Fibroblast of gingiva (primary cell): ENCODE measurements around the gene KRTAP4-11.
A peak's percentile ranks its signal among the peaks of the same experiment; 100 is the strongest.
"Not testable (repeated sequence)": the region's sequence is repeated elsewhere in the genome, so short reads cannot be mapped to it uniquely, and the experiment has no call there.

ENCODE experiments used
- DNase-seq: peaks from one replicate; pipeline ENCODE4 v3.0.0-alpha.2; 2011; ENCODE audit warnings: low read depth

Gene KRTAP4-11

DNA sequence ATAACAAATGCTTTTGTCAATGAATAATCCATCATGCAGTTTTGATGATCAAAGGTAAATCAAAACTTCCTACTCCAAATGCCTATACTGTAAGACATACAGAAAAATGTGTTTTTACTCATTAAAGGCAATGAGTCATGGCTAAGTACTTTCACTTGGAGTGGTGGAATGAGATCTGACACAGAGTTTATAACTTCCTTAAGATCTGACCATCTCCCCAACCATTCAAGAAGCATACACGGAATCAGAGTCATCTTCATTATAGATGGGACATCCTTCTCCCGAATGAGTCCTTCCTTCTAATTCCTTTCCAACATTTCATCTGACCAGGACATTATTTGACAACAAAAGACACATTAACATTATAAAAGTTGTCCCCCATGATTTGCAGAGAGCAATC, 34.7 kb downstream of the KRTAP4-11 start:
- DNase-seq: not testable (repeated sequence)

DNA sequence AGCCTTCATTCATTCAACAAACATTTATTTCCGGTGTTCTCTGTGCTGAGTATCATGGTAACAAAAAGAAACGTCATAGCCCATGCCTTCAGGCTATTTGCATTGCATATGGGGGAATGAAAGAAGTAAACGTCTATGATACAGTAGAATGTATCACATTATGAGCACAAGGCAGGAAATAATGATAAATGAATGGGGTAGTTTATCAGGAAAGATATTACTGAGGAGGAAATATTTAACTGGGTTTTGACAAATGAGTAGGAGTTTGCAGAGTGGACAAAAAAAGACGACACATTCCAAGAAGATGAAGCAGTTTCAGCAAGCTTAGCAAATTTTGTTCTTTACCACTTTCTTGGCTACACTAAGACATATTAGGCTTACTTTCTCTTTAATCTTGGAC, 35.5 kb downstream of the KRTAP4-11 start:
- no peak for DNase-seq

DNA sequence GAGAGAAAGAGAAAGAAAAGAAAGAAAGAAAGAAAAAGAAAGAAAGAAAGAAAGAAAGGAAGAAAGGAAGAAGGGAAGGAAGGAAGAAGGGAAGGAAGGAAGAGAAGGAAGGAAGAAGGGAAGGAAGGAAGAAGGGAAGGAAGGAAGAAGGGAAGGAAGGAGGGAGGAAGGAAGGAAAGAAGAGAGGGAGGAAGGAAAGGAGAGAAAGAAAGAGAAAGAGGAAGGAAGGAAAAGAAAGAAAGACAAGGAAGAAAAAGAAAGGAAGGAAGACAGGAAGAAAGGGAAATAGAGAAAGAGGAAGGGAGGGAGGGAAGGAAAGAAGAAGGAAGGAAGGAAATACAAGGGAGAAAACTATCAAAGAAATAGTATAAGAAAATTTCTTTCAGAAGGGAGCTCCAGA, 41.4 kb downstream of the KRTAP4-11 start:
- no peak for DNase-seq

DNA sequence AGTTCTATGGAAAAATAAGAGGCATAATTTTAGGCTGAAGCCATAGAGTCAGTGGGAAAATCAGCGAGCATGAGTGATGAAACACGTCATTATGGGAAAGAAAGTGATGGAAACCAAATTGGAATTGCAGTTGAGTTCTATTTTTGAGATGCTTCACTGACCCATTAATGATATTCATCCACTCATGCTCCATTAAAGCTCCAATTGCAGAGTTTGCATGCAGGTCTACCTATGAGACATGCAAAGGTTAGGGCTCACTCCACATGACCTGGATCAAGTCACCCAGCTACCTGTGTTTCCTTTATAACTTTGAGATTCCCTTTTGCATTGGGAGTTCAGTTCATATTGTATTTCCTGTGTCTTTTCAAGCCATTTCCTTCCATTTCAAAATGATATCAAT, 44.5 kb downstream of the KRTAP4-11 start:
- DNase-seq: no peak

DNA sequence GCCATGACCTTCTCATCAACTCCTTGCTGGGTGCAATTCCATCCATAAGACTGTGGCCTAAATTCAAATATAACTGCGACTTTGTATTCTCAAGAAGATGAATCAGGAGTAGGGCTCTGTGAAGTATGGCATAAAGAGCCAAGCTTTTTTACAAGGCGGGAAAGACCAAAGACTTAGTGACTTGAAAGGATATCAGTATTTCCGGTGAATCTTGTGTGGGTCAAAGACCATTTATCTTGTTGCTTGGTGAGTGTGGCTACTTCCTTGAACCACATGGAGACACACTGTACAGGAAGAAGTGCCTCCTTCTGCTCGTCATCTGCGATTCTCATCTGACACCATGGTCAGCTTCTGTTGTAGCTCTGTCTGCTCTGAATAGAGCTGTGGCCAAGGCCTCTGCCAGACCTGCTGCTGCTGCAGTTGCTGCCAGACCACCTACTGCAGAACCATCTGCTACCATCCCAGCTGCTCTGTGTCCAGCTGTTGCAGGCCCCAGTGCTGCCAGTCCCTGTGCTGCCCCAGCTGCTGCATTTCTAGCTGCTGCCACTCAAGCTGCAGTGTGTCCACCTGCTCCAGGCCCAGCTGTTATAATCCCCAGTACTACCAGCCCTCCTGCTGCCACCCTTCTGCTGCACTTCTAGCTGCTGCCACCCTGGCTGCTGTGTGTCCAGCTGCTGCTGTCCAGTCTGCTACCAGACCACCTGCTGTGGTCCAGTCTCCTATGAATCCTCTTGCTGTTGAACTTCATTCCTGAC, 46.4 kb downstream of the KRTAP4-11 start:
- no peak for DNase-seq

DNA sequence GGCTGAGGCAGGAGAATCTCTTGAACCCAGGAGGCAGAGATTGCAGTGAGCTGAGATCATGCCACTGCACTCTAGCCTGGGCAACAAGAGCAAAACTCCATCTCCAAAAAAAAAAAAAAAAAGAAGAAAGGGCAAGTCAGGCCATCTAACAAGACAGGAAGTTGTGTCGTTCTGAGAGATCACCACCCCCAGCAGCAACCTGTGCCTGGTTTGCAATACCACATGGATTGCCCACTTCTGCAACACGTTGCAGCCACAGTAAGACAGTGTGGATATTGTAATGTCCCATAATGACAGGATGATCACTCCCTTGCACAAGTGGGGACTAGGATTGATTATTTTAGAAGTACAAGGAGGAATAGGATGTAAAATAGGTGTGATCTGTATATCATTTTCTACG, 49.1 kb downstream of the KRTAP4-11 start:
- no peak for DNase-seq

DNA sequence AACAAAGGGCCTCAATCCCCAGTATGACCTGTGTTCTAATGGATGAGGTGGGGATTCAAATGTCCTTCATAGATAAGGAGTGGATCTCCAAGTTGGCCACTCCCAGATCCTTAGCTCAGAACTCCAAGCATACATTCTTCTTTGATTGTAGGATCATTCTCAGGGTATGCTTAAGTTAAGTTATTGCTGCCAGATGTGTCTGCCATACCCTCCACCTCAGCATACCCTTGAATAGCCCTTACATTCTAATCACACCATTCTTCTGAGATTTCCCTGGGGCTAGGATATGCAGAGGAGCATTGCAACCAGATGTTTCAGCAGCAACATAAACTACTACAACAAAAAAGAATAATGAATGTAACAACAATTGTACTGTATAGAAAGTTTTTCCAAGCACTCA, 50.9 kb downstream of the KRTAP4-11 start:
- peak; percentile 45 for DNase-seq
